ENCODE measurements around the gene SDK1. TPM values are rescaled to one million over a fixed set of nuclear protein-coding genes. Genes with fewer than 3 reads are reported as not detected.
A peak's percentile ranks its signal among the peaks of the same experiment; 100 is the strongest.

Gene SDK1
- total RNA-seq, 1 donor = 0.43 TPM

- TF ChIP-seq CTCF (IDR thresholded peaks at IDR 0.05; ENCODE audit: insufficient read depth, low read depth, low read length) = no peak
- no peak overlapping the region for H3K4me3 ChIP-seq (ENCODE audit: low read depth, low read length)
- DNase-seq (ENCODE audit: low read depth) = no peak
These were observed 611.2 kb downstream of the SDK1 start for GRCh38 chr7:3912291-3912690.

- DNase-seq (ENCODE audit: low read depth) = no peak
- TF ChIP-seq CTCF (IDR thresholded peaks at IDR 0.05; ENCODE audit: insufficient read depth, low read depth, low read length) = no peak
- no peak overlapping the region for H3K4me3 ChIP-seq (ENCODE audit: low read depth, low read length)
These were observed 613.2 kb downstream of the SDK1 start for GRCh38 chr7:3914051-3914775.

GRCh38 chr7:3915337-3915878, 614.4 kb downstream of the SDK1 start:
- no peak overlapping the region for H3K4me3 ChIP-seq (ENCODE audit: low read depth, low read length)
- no peak for DNase-seq (ENCODE audit: low read depth)
- no peak for TF ChIP-seq CTCF (IDR thresholded peaks at IDR 0.05; ENCODE audit: insufficient read depth, low read depth, low read length)

GRCh38 chr7:3916146-3916545, 615.1 kb downstream of the SDK1 start:
- no peak for TF ChIP-seq CTCF (IDR thresholded peaks at IDR 0.05; ENCODE audit: insufficient read depth, low read depth, low read length)
- DNase-seq (ENCODE audit: low read depth) = peak; percentile 18
- no peak overlapping the region for H3K4me3 ChIP-seq (ENCODE audit: low read depth, low read length)

GRCh38 chr7:3917436-3917835, 616.4 kb downstream of the SDK1 start:
- DNase-seq (ENCODE audit: low read depth) = no peak
- no peak for TF ChIP-seq CTCF (IDR thresholded peaks at IDR 0.05; ENCODE audit: insufficient read depth, low read depth, low read length)

GRCh38 chr7:3918576-3918975, 617.5 kb downstream of the SDK1 start:
- H3K4me3 ChIP-seq (ENCODE audit: low read depth, low read length) = no peak overlapping the region
- no peak for DNase-seq (ENCODE audit: low read depth)
- TF ChIP-seq CTCF (IDR thresholded peaks at IDR 0.05; ENCODE audit: insufficient read depth, low read depth, low read length) = no peak

More at GRCh38 chr7:3917436-3917835, 616.4 kb downstream of the SDK1 start:
- no peak overlapping the region for H3K4me3 ChIP-seq (ENCODE audit: low read depth, low read length)
